Measurements from ENCODE around the gene CDH7. TPM values are rescaled to one million over a fixed set of nuclear protein-coding genes. Genes with fewer than 3 reads are reported as not detected.

CDH7 gene
- total RNA-seq, 2 donors from 2014 or later = 0.54 TPM; not detected in 1

GRCh38 chr18:65725251-65726050 lies 25.4 kb upstream of the CDH7 start:
- no peaks in the 10 kb centered on the region for H3K9me3 ChIP-seq
- H3K4me1 ChIP-seq (ENCODE audit: control insufficient read depth in 1 of 2, low read depth in 2 of 2) = no peaks in the 10 kb centered on the region
- TF ChIP-seq CTCF (IDR thresholded peaks at IDR 0.05) = no peak
- ATAC-seq (ENCODE audit: insufficient number of reproducible peaks, low FRiP score, low read depth) = no peak
- H3K27ac ChIP-seq = no peak overlapping the region
- H3K36me3 ChIP-seq = no peaks in the 10 kb centered on the region
- DNase-seq (ENCODE audit: low spot score) = no peak
- H3K27me3 ChIP-seq (replicated peaks; ENCODE audit: insufficient read depth) = no peaks in the 10 kb centered on the region
- H3K4me3 ChIP-seq = no peak overlapping the region

- no peaks in the 10 kb centered on the region for H3K4me1 ChIP-seq (ENCODE audit: control insufficient read depth in 1 of 2, low read depth in 2 of 2)
- H3K27me3 ChIP-seq (replicated peaks; ENCODE audit: insufficient read depth) = no peaks in the 10 kb centered on the region
- no peak for TF ChIP-seq CTCF (IDR thresholded peaks at IDR 0.05)
- H3K4me3 ChIP-seq = no peak overlapping the region
- no peaks in the 10 kb centered on the region for H3K9me3 ChIP-seq
- no peak for DNase-seq (ENCODE audit: low spot score)
- no peaks in the 10 kb centered on the region for H3K36me3 ChIP-seq
- no peak for ATAC-seq (ENCODE audit: insufficient number of reproducible peaks, low FRiP score, low read depth)
- no peak overlapping the region for H3K27ac ChIP-seq
Measured at GRCh38 chr18:65735155-65735554, 15.7 kb upstream of the CDH7 start.

GRCh38 chr18:65737471-65737955 lies 13.3 kb upstream of the CDH7 start:
- H3K4me3 ChIP-seq = no peak overlapping the region
- no peak for DNase-seq (ENCODE audit: low spot score)
- H3K36me3 ChIP-seq = no peaks in the 10 kb centered on the region

GRCh38 chr18:65746936-65747335 lies 3.9 kb upstream of the CDH7 start:
- no peak overlapping the region for H3K27ac ChIP-seq
- no peaks in the 10 kb centered on the region for H3K4me1 ChIP-seq (ENCODE audit: control insufficient read depth in 1 of 2, low read depth in 2 of 2)
- no peaks in the 10 kb centered on the region for H3K27me3 ChIP-seq (replicated peaks; ENCODE audit: insufficient read depth)
- H3K4me3 ChIP-seq = no peak overlapping the region
- no peak for ATAC-seq (ENCODE audit: insufficient number of reproducible peaks, low FRiP score, low read depth)
- no peaks in the 10 kb centered on the region for H3K36me3 ChIP-seq
- no peak for DNase-seq (ENCODE audit: low spot score)
- no peak for TF ChIP-seq CTCF (IDR thresholded peaks at IDR 0.05)
- H3K9me3 ChIP-seq = no peaks in the 10 kb centered on the region

More at GRCh38 chr18:65737471-65737955, 13.3 kb upstream of the CDH7 start:
- Histone ChIP-seq H3K4me1 (ENCODE audit: control insufficient read depth in 1 of 2, low read depth in 2 of 2) (no peaks in the 10 kb centered on the region), H3K27me3 (replicated peaks; ENCODE audit: insufficient read depth) (no peaks in the 10 kb centered on the region), H3K27ac (no peak overlapping the region), H3K9me3 (no peaks in the 10 kb centered on the region)
- no peak for TF ChIP-seq CTCF (IDR thresholded peaks at IDR 0.05)
- ATAC-seq (ENCODE audit: insufficient number of reproducible peaks, low FRiP score, low read depth) = no peak

GRCh38 chr18:65748321-65748720 lies 2.5 kb upstream of the CDH7 start:
- DNase-seq (ENCODE audit: low spot score) (no peak), ATAC-seq (ENCODE audit: insufficient number of reproducible peaks, low FRiP score, low read depth) (no peak)
- no peaks in the 10 kb centered on the region for H3K4me1 ChIP-seq (ENCODE audit: control insufficient read depth in 1 of 2, low read depth in 2 of 2)
- H3K27me3 ChIP-seq (replicated peaks; ENCODE audit: insufficient read depth) = no peaks in the 10 kb centered on the region
- no peak overlapping the region for H3K27ac ChIP-seq
- TF ChIP-seq CTCF (IDR thresholded peaks at IDR 0.05) = no peak
- no peaks in the 10 kb centered on the region for H3K9me3 ChIP-seq
- H3K4me3 ChIP-seq = no peak overlapping the region
- H3K36me3 ChIP-seq = no peaks in the 10 kb centered on the region
